Mucosa of stomach (tissue), 1 donor: ENCODE results near the gene KCNN4.
A peak's percentile ranks its signal among the peaks of the same experiment; 100 is the strongest.

Experiments used
- H3K27me3 ChIP-seq: one replicate; pipeline ENCODE4 v1.7.0; 2013; ENCODE audit warnings: mild to moderate bottlenecking, low read length; ENCODE audit not compliant: control insufficient read depth, insufficient read depth
- H3K36me3 ChIP-seq: one replicate; pipeline ENCODE4 v1.7.0; 2013; ENCODE audit warnings: low read length; ENCODE audit not compliant: control insufficient read depth, insufficient read depth
- H3K4me1 ChIP-seq: one replicate; pipeline ENCODE4 v1.7.0; 2013; ENCODE audit warnings: mild to moderate bottlenecking, low read length; ENCODE audit not compliant: control insufficient read depth, insufficient read depth
- H3K4me3 ChIP-seq: one replicate; pipeline ENCODE4 v1.7.0; 2013; ENCODE audit warnings: low read length
- H3K9ac ChIP-seq: one replicate; pipeline ENCODE4 v1.7.0; 2013; ENCODE audit warnings: mild to moderate bottlenecking, low read length, moderate library complexity
- H3K9me3 ChIP-seq: one replicate; pipeline ENCODE4 v1.7.0; 2013; ENCODE audit warnings: mild to moderate bottlenecking, low read length, moderate library complexity; ENCODE audit not compliant: control insufficient read depth
- donor health status: Pancreatic carcinoma.

KCNN4 gene

DNA sequence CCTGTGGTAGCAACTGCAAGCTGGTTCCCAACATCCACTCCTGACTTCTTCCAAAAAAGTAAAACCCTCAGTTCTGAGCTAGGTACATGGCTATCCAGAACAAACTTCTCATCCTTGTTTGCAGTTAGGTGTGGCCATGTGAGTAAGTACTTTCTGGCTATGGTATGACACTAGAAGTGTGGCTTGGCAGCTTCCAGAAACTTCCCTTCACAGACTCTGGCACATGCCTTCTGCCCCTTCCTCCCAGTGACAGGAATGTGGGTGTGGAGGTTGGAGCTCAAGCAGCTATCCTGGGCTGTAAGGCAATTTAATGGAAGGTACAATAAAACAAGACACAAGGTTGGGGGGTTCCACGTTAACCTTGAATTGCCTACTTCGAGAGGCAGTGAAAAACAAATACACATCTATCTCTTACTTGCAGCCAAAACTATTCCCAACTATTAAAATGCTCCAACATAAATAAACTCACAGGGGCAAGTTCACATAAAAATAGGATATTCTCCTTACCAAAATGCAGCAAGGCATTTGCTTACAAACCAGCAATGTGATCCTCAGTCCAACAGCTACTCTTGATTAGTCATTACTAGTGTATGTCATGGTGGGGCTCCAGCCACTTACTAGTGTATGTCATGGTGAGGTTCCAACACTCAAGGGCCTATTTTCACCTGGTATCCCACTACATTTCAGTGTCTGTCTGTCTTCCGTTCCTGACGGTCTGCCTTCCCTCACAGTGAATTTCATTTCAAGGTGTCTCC is 29.1 kb downstream of the KCNN4 start:
- peaks cover 39% of the 10 kb centered on the region for H3K4me1 ChIP-seq
- H3K36me3 ChIP-seq, result no peaks in the 10 kb centered on the region

DNA sequence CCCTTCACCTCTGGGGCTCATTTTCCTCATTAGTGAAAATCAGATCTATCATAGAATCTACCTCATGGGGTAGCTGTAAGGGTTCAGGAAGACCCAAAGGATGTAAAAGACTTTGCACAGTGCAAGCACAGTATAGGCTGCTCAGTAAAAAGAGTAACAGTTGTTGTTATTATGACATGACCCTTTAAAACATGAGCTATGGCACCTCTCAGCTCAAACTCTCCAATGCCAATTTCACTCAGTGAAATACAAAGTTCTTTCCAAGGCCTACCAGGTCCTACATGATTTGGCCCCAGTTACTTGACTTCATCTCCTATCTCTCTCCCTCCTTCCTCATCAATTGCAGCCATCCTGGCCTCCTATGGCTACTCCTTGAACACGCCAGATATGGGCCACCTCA is 30.9 kb downstream of the KCNN4 start:
- Histone ChIP-seq H3K4me3 (no peak overlapping the region), H3K27me3 (no peaks in the 10 kb centered on the region), H3K36me3 (no peaks in the 10 kb centered on the region), H3K9ac (no peak overlapping the region), H3K4me1 (peaks cover 27% of the 10 kb centered on the region), H3K9me3 (no peaks in the 10 kb centered on the region)

More for the DNA sequence above, 29.1 kb downstream of the KCNN4 start:
- no peaks in the 10 kb centered on the region for H3K9me3 ChIP-seq
- H3K9ac ChIP-seq, result no peak overlapping the region
- no peak overlapping the region for H3K4me3 ChIP-seq
- no peaks in the 10 kb centered on the region for H3K27me3 ChIP-seq

DNA sequence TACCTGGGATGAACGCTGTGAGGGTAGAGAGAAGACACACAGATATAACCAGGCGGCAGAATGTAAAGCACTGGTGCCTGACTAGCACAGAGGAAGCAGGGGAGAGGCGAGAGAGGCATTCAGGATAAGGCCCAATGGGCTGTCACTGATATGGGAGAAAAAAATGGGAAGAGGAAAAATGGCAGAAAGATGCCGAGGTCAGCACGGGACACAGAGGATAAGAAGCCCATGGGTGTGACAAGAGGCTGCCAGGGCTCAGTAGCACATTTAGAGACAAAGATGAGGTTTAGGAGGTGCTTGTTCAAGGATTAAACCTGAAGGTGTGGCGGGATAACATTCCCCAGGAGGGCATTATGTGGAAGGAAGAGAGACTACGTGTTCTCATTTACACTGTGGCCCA is 31.6 kb downstream of the KCNN4 start:
- no peak overlapping the region for H3K4me3 ChIP-seq
- H3K27me3 ChIP-seq, result no peaks in the 10 kb centered on the region
- no peaks in the 10 kb centered on the region for H3K36me3 ChIP-seq
- H3K9ac ChIP-seq, result no peak overlapping the region
- peaks cover 32% of the 10 kb centered on the region for H3K4me1 ChIP-seq
- H3K9me3 ChIP-seq, result no peaks in the 10 kb centered on the region

DNA sequence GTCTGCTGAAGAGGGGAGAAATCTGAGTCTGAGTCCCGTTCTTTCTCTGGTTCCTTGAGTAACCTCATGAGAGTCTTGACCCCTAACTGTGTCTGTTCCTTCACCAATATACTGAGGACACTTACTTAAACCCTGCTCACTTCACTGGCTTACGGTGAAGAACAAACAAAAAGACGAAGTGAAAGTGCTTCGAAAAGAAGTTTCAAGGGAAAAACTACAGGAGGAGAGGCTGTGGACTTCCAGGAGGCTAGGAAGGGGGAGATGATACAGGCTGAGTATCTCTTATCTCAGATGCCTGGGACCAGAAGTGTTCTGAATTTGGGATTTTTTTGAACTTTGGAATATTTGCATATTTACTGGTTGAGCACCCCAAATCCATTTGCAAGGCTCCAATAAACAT is 32.1 kb downstream of the KCNN4 start:
- Histone ChIP-seq H3K9me3 (no peaks in the 10 kb centered on the region), H3K27me3 (no peaks in the 10 kb centered on the region), H3K36me3 (no peaks in the 10 kb centered on the region), H3K4me1 (peaks cover 29% of the 10 kb centered on the region), H3K9ac (no peak overlapping the region), H3K4me3 (no peak overlapping the region)

DNA sequence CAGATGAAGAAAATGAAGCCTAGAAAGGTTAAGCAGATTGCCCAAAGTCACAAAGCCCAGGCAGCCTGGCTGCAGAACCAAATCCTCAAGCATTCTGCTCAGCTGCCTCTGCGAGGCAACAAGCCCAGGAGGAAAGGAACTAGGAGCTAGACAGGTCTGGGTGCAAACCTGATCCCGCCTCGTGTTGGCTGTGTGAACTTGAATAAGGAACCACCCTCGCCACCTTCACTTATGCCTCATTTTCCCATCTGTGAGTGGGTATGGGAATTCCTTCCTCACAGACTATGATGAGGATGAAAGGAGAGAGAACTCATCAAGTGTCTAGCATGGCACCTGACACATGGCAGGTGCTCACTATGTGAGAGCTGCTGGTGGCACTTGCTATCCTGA is 32.6 kb downstream of the KCNN4 start:
- H3K4me3 ChIP-seq, result no peak overlapping the region
- no peak overlapping the region for H3K9ac ChIP-seq
- no peaks in the 10 kb centered on the region for H3K27me3 ChIP-seq
- no peaks in the 10 kb centered on the region for H3K9me3 ChIP-seq
- no peaks in the 10 kb centered on the region for H3K36me3 ChIP-seq
- peaks cover 27% of the 10 kb centered on the region for H3K4me1 ChIP-seq

DNA sequence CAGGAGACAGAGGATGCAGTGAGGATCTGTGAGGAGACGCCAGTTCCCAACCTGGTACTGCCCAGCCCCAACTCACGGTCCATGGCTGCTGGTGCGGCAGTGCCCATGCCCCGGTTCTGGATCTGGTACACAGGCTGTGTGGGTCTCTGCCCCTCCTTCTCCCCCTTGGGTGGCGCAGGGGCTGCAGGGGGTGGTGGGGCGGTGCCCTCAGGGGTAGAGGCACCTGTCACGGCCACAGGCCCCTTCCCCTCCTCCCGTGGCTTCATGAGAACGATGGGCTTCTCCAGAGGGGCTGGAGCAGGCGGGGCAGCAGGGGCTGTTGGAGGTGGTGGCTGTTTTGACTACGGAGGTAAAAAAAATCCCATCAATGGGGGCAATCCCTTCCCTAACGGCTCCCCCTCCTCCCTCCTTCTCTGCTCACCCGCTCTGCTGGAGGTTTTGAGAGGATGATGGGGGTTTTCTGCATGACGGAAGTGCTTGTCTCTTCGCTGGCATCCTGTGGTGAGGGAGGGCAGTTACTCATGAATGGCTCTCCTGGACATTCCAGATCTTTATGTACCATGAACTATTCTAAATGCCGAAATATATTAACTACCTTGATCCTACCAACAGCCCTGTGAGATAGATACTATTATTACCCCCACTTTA is 33.1 kb downstream of the KCNN4 start:
- Histone ChIP-seq H3K4me1 (peaks cover 25% of the 10 kb centered on the region), H3K9me3 (no peaks in the 10 kb centered on the region), H3K36me3 (no peaks in the 10 kb centered on the region), H3K9ac (no peak overlapping the region), H3K4me3 (no peak overlapping the region), H3K27me3 (no peaks in the 10 kb centered on the region)

DNA sequence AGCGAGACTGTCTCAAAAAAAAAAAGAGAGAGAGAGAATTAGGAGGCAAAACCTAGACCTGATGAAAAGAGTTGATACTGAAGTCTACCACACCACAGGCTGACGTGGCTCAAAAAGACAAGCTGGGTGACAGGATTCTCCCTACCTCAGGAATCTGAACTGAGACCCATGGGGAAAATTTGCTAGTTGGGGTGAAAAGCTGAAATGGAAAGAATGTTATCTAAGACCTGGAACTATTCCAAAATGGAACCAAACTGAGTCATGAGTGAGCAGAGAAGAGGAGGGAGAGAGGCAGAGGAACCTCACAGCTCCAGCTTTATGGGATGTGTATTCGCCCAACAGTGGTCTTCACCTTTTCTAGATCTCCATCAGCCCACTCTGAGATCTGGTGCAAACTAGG is 37.7 kb downstream of the KCNN4 start:
- peaks cover 1% of the 10 kb centered on the region for H3K36me3 ChIP-seq
- H3K9me3 ChIP-seq, result no peaks in the 10 kb centered on the region
- peaks cover 50% of the 10 kb centered on the region for H3K4me1 ChIP-seq
- H3K27me3 ChIP-seq, result no peaks in the 10 kb centered on the region
- H3K4me3 ChIP-seq, result no peak overlapping the region
- H3K9ac ChIP-seq, result no peak overlapping the region

DNA sequence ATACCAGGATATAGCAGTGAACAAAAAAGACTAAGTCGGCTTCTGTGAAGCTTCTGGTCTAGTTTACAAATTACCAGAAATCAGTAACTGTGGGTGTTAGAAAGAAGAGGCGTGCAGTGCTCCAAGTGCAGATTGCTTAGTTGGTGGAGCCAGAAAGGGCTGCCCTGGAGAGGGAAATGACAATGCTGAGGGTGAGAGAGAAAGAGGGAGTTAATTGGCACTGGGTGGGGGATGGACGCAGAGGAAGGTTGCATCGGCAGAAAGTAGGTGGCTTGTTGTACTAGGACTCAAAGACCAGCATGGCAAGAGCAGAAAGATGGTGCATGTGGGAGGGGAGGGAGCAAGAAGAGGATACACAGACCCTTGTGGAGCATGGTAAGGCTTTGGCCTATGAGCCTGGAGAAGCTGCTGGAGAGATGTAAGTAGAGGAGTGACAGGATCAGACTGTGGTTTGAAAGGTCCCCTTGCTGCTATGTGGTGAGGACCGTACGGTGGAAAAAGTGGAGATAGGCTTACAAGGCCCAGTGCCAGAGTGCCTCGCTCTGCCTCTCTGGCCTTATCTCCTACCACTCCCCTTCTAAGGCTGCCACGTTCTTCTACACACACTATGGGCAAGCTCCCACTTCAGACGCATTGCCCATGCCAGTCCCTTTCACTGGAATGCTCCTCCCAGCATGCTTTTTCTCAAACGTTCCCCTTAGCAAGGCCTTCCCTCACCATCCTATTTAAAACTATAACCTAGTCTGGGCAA is 39.5 kb downstream of the KCNN4 start:
- H3K36me3 ChIP-seq, result peaks cover 10% of the 10 kb centered on the region
- H3K9me3 ChIP-seq, result no peaks in the 10 kb centered on the region
- H3K27me3 ChIP-seq, result no peaks in the 10 kb centered on the region
- H3K4me1 ChIP-seq, result peaks cover 57% of the 10 kb centered on the region
- H3K4me3 ChIP-seq, result no peak overlapping the region
- H3K9ac ChIP-seq, result no peak overlapping the region

DNA sequence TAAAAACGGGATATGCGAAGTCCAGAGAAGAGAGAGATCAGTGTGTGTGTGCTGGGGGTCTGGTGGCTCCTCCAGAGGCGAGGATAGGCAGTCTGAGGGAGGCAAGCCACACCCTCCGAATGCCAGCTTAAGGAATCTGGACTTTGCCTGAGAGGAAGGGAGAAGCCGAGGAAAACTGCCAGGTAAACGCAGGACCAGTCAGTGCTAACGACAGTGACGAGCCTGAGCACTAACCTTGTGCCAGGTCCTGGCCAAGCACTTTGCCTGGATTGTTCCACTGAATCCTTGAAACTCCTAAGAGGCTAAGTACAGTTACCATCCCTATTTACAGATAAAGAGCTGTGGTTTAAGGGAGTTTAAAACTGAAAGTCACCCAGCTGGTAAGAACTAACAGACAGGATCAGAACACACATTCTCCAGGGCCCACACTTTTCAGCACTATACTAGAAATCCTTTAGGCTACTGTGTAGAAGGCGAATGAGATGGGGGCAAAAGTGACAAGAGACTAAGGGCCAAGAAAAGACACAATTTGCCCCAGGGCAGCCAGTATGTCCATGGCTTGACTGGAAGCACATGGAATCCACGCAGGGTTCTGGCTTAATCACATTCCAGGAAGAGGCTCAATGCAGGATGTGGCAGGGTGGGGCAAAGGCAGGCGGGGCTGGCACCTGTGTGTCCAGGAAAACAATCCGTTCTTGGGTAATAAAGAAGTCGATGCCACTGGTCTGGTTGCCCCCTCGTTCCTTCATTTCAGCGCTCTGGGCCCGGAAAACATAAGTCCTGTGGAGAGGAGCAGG is 41.1 kb downstream of the KCNN4 start:
- Histone ChIP-seq H3K9me3 (no peaks in the 10 kb centered on the region), H3K4me3 (no peak overlapping the region), H3K36me3 (peaks cover 10% of the 10 kb centered on the region), H3K9ac (peak overlapping the region; percentile 64), H3K27me3 (no peaks in the 10 kb centered on the region), H3K4me1 (peaks cover 53% of the 10 kb centered on the region)

DNA sequence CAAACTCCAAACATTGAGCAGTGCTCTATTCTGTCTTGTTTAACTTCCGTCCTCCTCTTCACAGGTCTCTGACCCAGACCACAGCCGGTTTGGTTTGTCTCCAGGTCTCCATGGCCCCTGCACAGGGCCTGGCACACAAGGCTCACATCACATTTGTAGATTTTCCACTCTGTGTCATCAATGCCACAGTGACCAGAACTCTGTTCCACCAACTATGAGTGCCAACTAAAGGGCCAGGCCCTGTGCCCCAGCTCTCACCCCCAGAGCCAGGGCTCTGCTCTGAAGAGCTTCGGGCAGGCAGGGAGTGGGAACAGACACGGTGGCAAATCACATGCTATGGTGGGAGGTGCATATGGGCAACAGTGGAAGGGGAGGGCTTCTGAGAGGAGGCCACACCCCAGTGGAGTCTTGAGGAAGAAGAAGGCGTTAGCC is 42.0 kb downstream of the KCNN4 start:
- Histone ChIP-seq H3K9me3 (no peaks in the 10 kb centered on the region), H3K9ac (peak overlapping the region; percentile 64), H3K4me3 (no peak overlapping the region), H3K27me3 (no peaks in the 10 kb centered on the region), H3K4me1 (peaks cover 50% of the 10 kb centered on the region), H3K36me3 (peaks cover 12% of the 10 kb centered on the region)

DNA sequence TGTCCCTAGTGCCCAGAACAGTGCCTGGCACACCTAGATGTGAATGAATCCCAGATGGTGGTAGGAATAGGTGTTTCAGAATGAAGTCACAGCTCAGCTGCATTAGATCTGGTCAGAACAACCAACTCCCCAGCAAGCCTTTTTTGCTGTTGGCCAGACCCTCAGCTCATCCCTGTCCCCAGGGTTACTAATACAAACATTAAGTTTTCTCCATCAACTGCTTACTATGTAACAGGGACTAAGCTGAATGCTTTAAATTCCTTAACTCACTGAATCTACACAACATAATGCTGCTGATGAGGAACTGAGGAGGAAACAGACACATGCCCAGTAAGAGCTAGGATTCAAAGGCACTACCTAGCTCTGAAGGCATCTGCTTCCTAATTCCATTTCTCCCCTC is 44.8 kb downstream of the KCNN4 start:
- H3K36me3 ChIP-seq, result peaks cover 34% of the 10 kb centered on the region

More for the DNA sequence above, 44.8 kb downstream of the KCNN4 start:
- Histone ChIP-seq H3K4me1 (peaks cover 34% of the 10 kb centered on the region), H3K9ac (no peak overlapping the region), H3K27me3 (no peaks in the 10 kb centered on the region), H3K4me3 (no peak overlapping the region), H3K9me3 (no peaks in the 10 kb centered on the region)
